Fibroblast of lung (primary cell): ENCODE results near the gene SMIM26. TPM values are rescaled to one million over a fixed set of nuclear protein-coding genes. Genes with fewer than 3 reads are reported as not detected.

Experiments
- DNase-seq, 2 donors: peaks; one replicate each; pipeline versions ENCODE4 v3.0.0 to v3.0.0-alpha.2; 2010; ENCODE audit warnings: low read depth in 2 of 2
- H2AFZ ChIP-seq: 2 replicates; pipeline ENCODE4 v1.5.1; 2012; ENCODE audit warnings: low read length, control low read depth, inconsistent platforms
- H3K27ac ChIP-seq: 2 replicates; pipeline ENCODE4 v1.5.1; 2011; ENCODE audit warnings: low read length, control low read depth; ENCODE audit not compliant: insufficient read depth
- H3K27me3 ChIP-seq: 2 replicates; pipeline ENCODE4 v1.5.1; 2011; ENCODE audit warnings: mild to moderate bottlenecking, low read length; ENCODE audit not compliant: control insufficient read depth, insufficient read depth
- H3K36me3 ChIP-seq: 2 replicates; pipeline ENCODE4 v1.5.1; 2011; ENCODE audit warnings: low read length; ENCODE audit not compliant: control insufficient read depth, insufficient read depth
- H3K4me1 ChIP-seq: 2 replicates; pipeline ENCODE4 v1.5.1; 2011; ENCODE audit warnings: low read length; ENCODE audit not compliant: control insufficient read depth, insufficient read depth; ENCODE audit errors: extremely low read depth
- H3K4me2 ChIP-seq: 2 replicates; pipeline ENCODE4 v1.5.1; 2011; ENCODE audit warnings: low read length, control low read depth; ENCODE audit not compliant: insufficient read depth; ENCODE audit errors: extremely low read depth
- H3K4me3 ChIP-seq, 4 experiments: fragments of 200-600 bp in 1 of 4; sonication (generic) in 1 of 4; replicated peaks in 1 of 4; 2 replicates each; pipeline ENCODE4 v1.5.1; 2011 to 2016; ENCODE audit warnings: low read length in 4 of 4, low read depth in 3 of 4, mild to moderate bottlenecking in 3 of 4, control low read depth in 2 of 4, inconsistent platforms in 1 of 4, mixed read lengths in 1 of 4; ENCODE audit not compliant: insufficient read depth in 1 of 4; ENCODE audit errors: control extremely low read depth in 1 of 4
- H3K79me2 ChIP-seq: 2 replicates; pipeline ENCODE4 v1.5.1; 2012; ENCODE audit warnings: mild to moderate bottlenecking, low read length, inconsistent platforms; ENCODE audit not compliant: control insufficient read depth, insufficient read depth
- H3K9ac ChIP-seq: 2 replicates; pipeline ENCODE4 v1.5.1; 2011; ENCODE audit warnings: mild to moderate bottlenecking, low read length, control low read depth; ENCODE audit not compliant: insufficient read depth
- H3K9me3 ChIP-seq: 2 replicates; pipeline ENCODE4 v1.5.1; 2012; ENCODE audit warnings: low read depth, low read length; ENCODE audit not compliant: control insufficient read depth, insufficient read depth
- H4K20me1 ChIP-seq: 2 replicates; pipeline ENCODE4 v1.5.1; 2011; ENCODE audit warnings: low read length; ENCODE audit not compliant: control insufficient read depth, insufficient read depth; ENCODE audit errors: extremely low read depth
- CTCF ChIP-seq, 2 donors: IDR thresholded peaks in 1 of 2; conservative IDR thresholded peaks in 1 of 2; 1 replicate in 1 of 2; 2 replicates in 1 of 2; pipeline ENCODE4 v1.5.1; 2011 to 2012; ENCODE audit warnings: low read length in 2 of 2, control low read depth in 1 of 2, inconsistent platforms in 1 of 2, low read depth in 1 of 2, mild to moderate bottlenecking in 1 of 2
- EZH2 ChIP-seq: IDR thresholded peaks from 2 replicates; pipeline ENCODE4 v1.5.1; 2012; ENCODE audit warnings: low read length, control low read depth, mild to moderate bottlenecking; ENCODE audit errors: missing control alignments
- polyA plus RNA-seq, 2 donors: library from polyadenylated mRNA; depleted of rRNA in 1 of 2; stranded (reverse) in 1 of 2; unstranded in 1 of 2; fragments of >200 nt; gene quantifications; 2 replicates each; pipeline ENCODE4 v1.2.1, GENCODE V29; 2011 to 2012; ENCODE audit warnings: missing spikeins in 1 of 2
- total RNA-seq: library from RNA; depleted of rRNA; stranded (reverse); fragments of >200 nt; gene quantifications from 2 replicates; pipeline ENCODE4 v1.2.1, GENCODE V29; 2014

Gene SMIM26
- total and polyA plus RNA-seq, 2 donors (not counting 1 experiment from before 2014, with no cell fraction given) = 81.8 to 115 TPM

DNA sequence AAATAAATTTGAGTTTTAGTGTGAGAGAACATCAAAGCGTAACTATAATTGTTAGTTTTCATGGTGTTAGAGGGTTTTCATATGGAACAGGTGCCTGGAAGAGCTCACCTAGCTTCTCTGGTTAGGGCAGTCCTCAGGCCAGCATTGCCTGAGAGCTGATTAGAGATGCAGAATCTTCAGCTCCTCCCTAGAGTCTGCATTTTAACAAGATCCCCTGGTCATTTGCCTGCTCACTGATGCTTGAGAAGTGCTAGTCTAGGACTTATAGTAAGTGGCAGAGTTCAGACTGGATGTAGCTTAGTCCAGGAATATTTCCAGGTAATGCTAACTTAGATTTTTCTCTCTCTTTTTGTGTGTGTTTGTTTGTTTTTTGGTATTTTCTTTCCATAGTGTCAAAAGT, 21.7 kb upstream of the SMIM26 start:
- Histone ChIP-seq H3K79me2 (no peaks in the 10 kb centered on the region), H3K4me3 (no peak overlapping the region), H3K36me3 (peaks cover 11% of the 10 kb centered on the region), H3K9ac (no peak overlapping the region), H3K27me3 (no peaks in the 10 kb centered on the region), H3K4me1 (no peaks in the 10 kb centered on the region), H2AFZ (no peak overlapping the region), H4K20me1 (no peaks in the 10 kb centered on the region), H3K9me3 (no peaks in the 10 kb centered on the region), H3K27ac (no peak overlapping the region), H3K4me2 (no peak overlapping the region)
- DNase-seq = no peak
- no peak for TF ChIP-seq CTCF (conservative IDR thresholded peaks at IDR 0.05 in 1 of 2, IDR thresholded peaks at IDR 0.05 in 1 of 2; ENCODE audit: low read depth in 1 of 2, low read length in 2 of 2)
- no peak for TF ChIP-seq EZH2

DNA sequence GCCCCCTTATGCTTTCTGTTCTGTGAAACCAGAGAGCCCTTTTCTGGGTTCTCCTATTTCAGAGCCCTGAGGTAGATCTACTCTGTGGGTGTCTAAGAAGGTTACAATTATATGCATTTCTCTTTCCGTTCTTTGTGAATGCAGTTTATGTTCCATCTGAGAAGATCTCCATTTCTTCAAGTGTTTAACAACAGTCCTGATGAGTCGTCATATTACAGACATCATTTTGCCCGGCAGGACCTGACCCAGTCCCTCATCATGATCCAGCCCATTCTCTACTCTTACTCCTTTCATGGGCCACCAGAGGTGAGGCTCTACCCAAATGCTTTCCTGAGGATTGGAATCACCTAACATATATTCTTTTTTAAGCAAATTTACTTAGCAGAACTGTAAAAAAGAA, 18.8 kb upstream of the SMIM26 start:
- no peaks in the 10 kb centered on the region for H3K9me3 ChIP-seq
- TF ChIP-seq CTCF (conservative IDR thresholded peaks at IDR 0.05 in 1 of 2, IDR thresholded peaks at IDR 0.05 in 1 of 2; ENCODE audit: low read depth in 1 of 2, low read length in 2 of 2) = no peak
- no peak for TF ChIP-seq EZH2
- H3K79me2 ChIP-seq = no peaks in the 10 kb centered on the region
- H3K4me2 ChIP-seq = no peak overlapping the region
- H3K36me3 ChIP-seq = peaks cover 7% of the 10 kb centered on the region
- H2AFZ ChIP-seq = no peak overlapping the region
- no peak overlapping the region for H3K4me3 ChIP-seq
- no peaks in the 10 kb centered on the region for H4K20me1 ChIP-seq
- H3K27me3 ChIP-seq = no peaks in the 10 kb centered on the region
- no peak overlapping the region for H3K27ac ChIP-seq
- no peaks in the 10 kb centered on the region for H3K4me1 ChIP-seq
- DNase-seq = no peak
- no peak overlapping the region for H3K9ac ChIP-seq

DNA sequence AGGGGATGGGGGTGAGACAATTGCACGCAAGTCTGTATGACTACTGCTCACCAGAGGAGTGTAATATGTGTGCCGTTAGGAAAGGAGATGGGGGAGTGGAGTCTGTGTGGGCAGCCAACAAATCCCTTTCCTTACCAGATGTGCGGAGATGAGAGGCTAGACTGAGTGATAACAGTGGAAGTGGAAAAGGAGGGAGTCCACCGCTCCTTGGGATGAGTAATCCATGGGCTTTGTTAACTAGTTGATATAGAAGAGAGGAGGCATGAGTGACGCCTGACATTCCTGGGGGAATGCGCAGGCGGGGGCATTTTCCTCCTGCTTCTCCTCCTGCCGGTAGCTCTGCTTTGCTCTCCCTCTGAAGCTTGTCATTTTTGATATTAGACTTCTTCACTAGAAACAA, 13.5 kb upstream of the SMIM26 start:
- H3K36me3 ChIP-seq = peaks cover 7% of the 10 kb centered on the region
- no peak overlapping the region for H3K9ac ChIP-seq
- H3K4me3 ChIP-seq = no peak overlapping the region
- H3K27ac ChIP-seq = no peak overlapping the region
- no peaks in the 10 kb centered on the region for H3K9me3 ChIP-seq
- no peak for DNase-seq
- no peak for TF ChIP-seq CTCF (conservative IDR thresholded peaks at IDR 0.05 in 1 of 2, IDR thresholded peaks at IDR 0.05 in 1 of 2; ENCODE audit: low read depth in 1 of 2, low read length in 2 of 2)
- no peak for TF ChIP-seq EZH2
- no peaks in the 10 kb centered on the region for H3K79me2 ChIP-seq
- H3K4me1 ChIP-seq = no peaks in the 10 kb centered on the region
- no peak overlapping the region for H2AFZ ChIP-seq
- no peak overlapping the region for H3K4me2 ChIP-seq
- H3K27me3 ChIP-seq = no peaks in the 10 kb centered on the region
- H4K20me1 ChIP-seq = no peaks in the 10 kb centered on the region
